Left colon (tissue), 2 donors: ENCODE data around the gene WDR74. TPM values are rescaled to one million over a fixed set of nuclear protein-coding genes. Genes with fewer than 3 reads are reported as not detected.

Source experiments
- microRNA-seq, 2 donors: library from miRNA; unstranded; fragments of <30 nt; microRNA quantifications; one replicate each; pipeline versions ENCODE4 v1.1.0 to v1.2.0, GENCODE V29; 2020
- total RNA-seq, 2 donors: library from RNA; stranded (reverse); fragmentation: NEBNext Ultra II Directional; extraction: Animal tissue kit (Norgen Biotek cat#: 25700); gene quantifications; one replicate each; pipeline ENCODE4 v1.2.1, GENCODE V29; 2021
- donor health status: DM: no; HTN: no; CAD: no.
- donor health status: DM: yes; HTN: yes; CAD: no.

WDR74 gene
- total RNA-seq, 2 donors from 2014 or later: 31.3 to 38.9 TPM

Small RNA genes lying within 50 kb of the gene (microRNA-seq; reads per million reads assigned to microRNA genes)
- 0 to 1.4 reads per million in 2 donors for gene MIR6514
- 0 reads per million in 2 donors for gene MIR6748

Other genes starting within 250 kb of the WDR74 start
- gene TUT1, start 248.1 kb downstream of the WDR74 start, total RNA-seq: 10 to 100 TPM; 14.0 to 14.7 TPM
- 10 to 100 TPM; 84.5 to 96.6 TPM for gene MTA2, start 237.7 kb downstream of the WDR74 start, total RNA-seq
- gene EML3, start 226.8 kb downstream of the WDR74 start, total RNA-seq: 10 to 100 TPM; 45.4 to 57.9 TPM
- 1 to 10 TPM; 2.0 to 3.2 TPM for gene ROM1, start 226.3 kb downstream of the WDR74 start, total RNA-seq
- gene B3GAT3, start 217.6 kb downstream of the WDR74 start, total RNA-seq: 10 to 100 TPM; 27.0 to 28.8 TPM
- 100 to 1,000 TPM; 214 to 270 TPM for gene GANAB, start 193.0 kb downstream of the WDR74 start, total RNA-seq
- 10 to 100 TPM; 16.6 to 17.1 TPM for gene INTS5, start 186.3 kb downstream of the WDR74 start, total RNA-seq
- gene C11orf98, start 174.4 kb downstream of the WDR74 start, total RNA-seq: 10 to 100 TPM; 53.9 to 65.0 TPM
- gene CSKMT, start 174.3 kb downstream of the WDR74 start, total RNA-seq: 10 to 100 TPM; 14.0 to 15.1 TPM
- 10 to 100 TPM; 13.2 to 13.3 TPM for gene UQCC3, start 167.9 kb downstream of the WDR74 start, total RNA-seq
- gene LBHD1, start 167.3 kb downstream of the WDR74 start, total RNA-seq: 10 to 100 TPM in 1 of 2 donors, 1 to 10 TPM in 1; 6.5 to 12.8 TPM
- gene UBXN1, start 160.5 kb downstream of the WDR74 start, total RNA-seq: 10 to 100 TPM; 66.9 to 88.9 TPM
- 1 to 10 TPM; 2.2 to 3.6 TPM for gene LRRN4CL, start 150.1 kb downstream of the WDR74 start, total RNA-seq
- 10 to 100 TPM; 38.8 to 53.2 TPM for gene BSCL2, start 132.2 kb downstream of the WDR74 start, total RNA-seq
- gene GNG3, start 131.9 kb downstream of the WDR74 start, total RNA-seq: under 1 TPM in 1 of 2 donors, not detected in 1; 0.81 TPM
- gene HNRNPUL2, start 112.1 kb downstream of the WDR74 start, total RNA-seq: 10 to 100 TPM; 47.5 to 54.2 TPM
- gene TTC9C, start 111.1 kb downstream of the WDR74 start, total RNA-seq: 10 to 100 TPM; 27.3 to 34.9 TPM
- 10 to 100 TPM; 11.5 to 14.5 TPM for gene ZBTB3, start 85.4 kb downstream of the WDR74 start, total RNA-seq
- 10 to 100 TPM; 39.9 to 42.1 TPM for gene POLR2G, start 78.0 kb downstream of the WDR74 start, total RNA-seq
- gene TAF6L, start 68.2 kb downstream of the WDR74 start, total RNA-seq: 10 to 100 TPM; 16.9 to 18.3 TPM
- gene TMEM179B, start 52.2 kb downstream of the WDR74 start, total RNA-seq: 10 to 100 TPM; 50.9 to 58.2 TPM
- 10 to 100 TPM; 18.5 to 22.6 TPM for gene TMEM223, start 47.6 kb downstream of the WDR74 start, total RNA-seq
- 10 to 100 TPM; 50.4 to 51.0 TPM for gene NXF1, start 34.1 kb downstream of the WDR74 start, total RNA-seq
- gene STX5, start 7.5 kb downstream of the WDR74 start, total RNA-seq: 10 to 100 TPM; 37.7 to 39.6 TPM
- not detected for gene TEX54, start 6.7 kb downstream of the WDR74 start, total RNA-seq
- 100 to 1,000 TPM in 1 of 2 donors, 10 to 100 TPM in 1; 98.8 to 107 TPM for gene SLC3A2, start 41.3 kb upstream of the WDR74 start, total RNA-seq
- gene CHRM1, start 81.8 kb upstream of the WDR74 start, total RNA-seq: under 1 TPM; 0.84 to 0.98 TPM
- gene SLC22A6, start 145.4 kb upstream of the WDR74 start, total RNA-seq: not detected
- not detected for gene SLC22A8, start 176.3 kb upstream of the WDR74 start, total RNA-seq